Endodermal cell (in vitro differentiated cells): ENCODE results near the gene TPSB2. TPM values are rescaled to one million over a fixed set of nuclear protein-coding genes. Genes with fewer than 3 reads are reported as not detected.
"Not testable (repeated sequence)": the region's sequence is repeated elsewhere in the genome, so short reads cannot be mapped to it uniquely, and the experiment has no call there.

Experiments
- DNase-seq: peaks from one replicate; pipeline ENCODE4 v3.0.0-alpha.2; 2017
- H3K27ac ChIP-seq: 2 replicates; pipeline ENCODE4 v1.5.1; 2013; ENCODE audit warnings: mild to moderate bottlenecking, low read depth, low read length, moderate library complexity
- H3K27me3 ChIP-seq: 2 replicates; pipeline ENCODE4 v1.6.1; 2013; ENCODE audit warnings: mild to moderate bottlenecking, low read length, moderate library complexity; ENCODE audit not compliant: insufficient read depth, control insufficient read depth, poor library complexity, severe bottlenecking
- H3K36me3 ChIP-seq: 2 replicates; pipeline ENCODE4 v1.7.0; 2013; ENCODE audit warnings: mild to moderate bottlenecking, low read length, moderate library complexity; ENCODE audit not compliant: control insufficient read depth, insufficient read depth
- H3K4me1 ChIP-seq: one replicate; pipeline ENCODE4 v1.7.0; 2013; ENCODE audit warnings: low read length; ENCODE audit not compliant: control insufficient read depth, insufficient read depth
- H3K4me3 ChIP-seq: 2 replicates; pipeline ENCODE4 v1.5.1; 2013; ENCODE audit warnings: mild to moderate bottlenecking, low read length, moderate library complexity
- H3K9ac ChIP-seq: 2 replicates; pipeline ENCODE4 v1.6.1; 2013; ENCODE audit warnings: mild to moderate bottlenecking, low read length, moderate library complexity; ENCODE audit not compliant: poor library complexity, severe bottlenecking; ENCODE audit errors: extremely low read depth
- H3K9me3 ChIP-seq: 2 replicates; pipeline ENCODE4 v1.6.1; 2013; ENCODE audit warnings: mild to moderate bottlenecking, low read length, moderate library complexity; ENCODE audit not compliant: control insufficient read depth
- H3K27ac Mint-ChIP-seq: 2 replicates; pipeline ENCODE4 v1.8.0; 2020; ENCODE audit warnings: mixed read lengths
- H3K27me3 Mint-ChIP-seq: 2 replicates; pipeline ENCODE4 v1.8.0; 2021; ENCODE audit warnings: mild to moderate bottlenecking, mixed read lengths; ENCODE audit not compliant: insufficient read depth
- H3K36me3 Mint-ChIP-seq: 2 replicates; pipeline ENCODE4 v1.8.0; 2020; ENCODE audit warnings: low read depth, mixed read lengths
- H3K4me1 Mint-ChIP-seq: 2 replicates; pipeline ENCODE4 v1.8.0; 2020; ENCODE audit warnings: mixed read lengths
- H3K4me3 Mint-ChIP-seq: 2 replicates; pipeline ENCODE4 v1.8.0; 2020; ENCODE audit warnings: mild to moderate bottlenecking, moderate library complexity, mixed read lengths
- H3K9me3 Mint-ChIP-seq: 2 replicates; pipeline ENCODE4 v1.8.0; 2020; ENCODE audit warnings: mild to moderate bottlenecking, mixed read lengths
- WGBS, 2 experiments: methylation state at CpG; one replicate each; pipeline versions ENCODE4 v1.1.5 to v1.1.7; 2013; ENCODE audit warnings: missing lambda C conversion rate in 2 of 2, mixed read lengths in 1 of 2; ENCODE audit not compliant: insufficient coverage in 1 of 2, insufficient read length in 1 of 2; 5-methylcytosine and 5-hydroxymethylcytosine counted together
- total RNA-seq, 2 donors: library from RNA; stranded (reverse); fragmentation: NEBNext Ultra II Directional in 1 of 2; extraction: Animal tissue kit (Norgen Biotek cat#: 25700) in 1 of 2; gene quantifications; 2 replicates in 1 of 2; 3 replicates in 1 of 2; pipeline ENCODE4 v1.2.1, GENCODE V29; 2021
- TF ChIP-seq, protein P1 (sequence below): fragments of 200-600 bp; sonication (generic); conservative IDR thresholded peaks from 2 replicates; pipeline ENCODE4 v1.5.0; 2021; ENCODE audit warnings: antibody characterized with exemption, mild to moderate bottlenecking

The TPSB2 gene
- total RNA-seq, 2 donors from 2014 or later: not detected

GRCh38 chr16:1189455-1189854 lies 40.5 kb downstream of the TPSB2 start:
- no peak for DNase-seq
- Mint-ChIP-seq H3K36me3 (peaks cover 9% of the 10 kb centered on the region), H3K27ac (no peak overlapping the region), H3K27me3 (no peaks in the 10 kb centered on the region), H3K9me3 (no peaks in the 10 kb centered on the region), H3K4me3 (no peak overlapping the region), H3K4me1 (no peaks in the 10 kb centered on the region)
- no peak overlapping the region for H3K9ac ChIP-seq
- H3K4me1 ChIP-seq: no peaks in the 10 kb centered on the region
- peaks cover 5% of the 10 kb centered on the region for H3K36me3 ChIP-seq
- no peaks in the 10 kb centered on the region for H3K27me3 ChIP-seq
- H3K4me3 ChIP-seq: no peak overlapping the region
- WGBS, 2 experiments: 65 to 84% methylated on average over 2 to 5 of the region's 7 CpGs
- no peaks in the 10 kb centered on the region for H3K9me3 ChIP-seq
- H3K27ac ChIP-seq: no peak overlapping the region
- TF ChIP-seq, protein P1, sequence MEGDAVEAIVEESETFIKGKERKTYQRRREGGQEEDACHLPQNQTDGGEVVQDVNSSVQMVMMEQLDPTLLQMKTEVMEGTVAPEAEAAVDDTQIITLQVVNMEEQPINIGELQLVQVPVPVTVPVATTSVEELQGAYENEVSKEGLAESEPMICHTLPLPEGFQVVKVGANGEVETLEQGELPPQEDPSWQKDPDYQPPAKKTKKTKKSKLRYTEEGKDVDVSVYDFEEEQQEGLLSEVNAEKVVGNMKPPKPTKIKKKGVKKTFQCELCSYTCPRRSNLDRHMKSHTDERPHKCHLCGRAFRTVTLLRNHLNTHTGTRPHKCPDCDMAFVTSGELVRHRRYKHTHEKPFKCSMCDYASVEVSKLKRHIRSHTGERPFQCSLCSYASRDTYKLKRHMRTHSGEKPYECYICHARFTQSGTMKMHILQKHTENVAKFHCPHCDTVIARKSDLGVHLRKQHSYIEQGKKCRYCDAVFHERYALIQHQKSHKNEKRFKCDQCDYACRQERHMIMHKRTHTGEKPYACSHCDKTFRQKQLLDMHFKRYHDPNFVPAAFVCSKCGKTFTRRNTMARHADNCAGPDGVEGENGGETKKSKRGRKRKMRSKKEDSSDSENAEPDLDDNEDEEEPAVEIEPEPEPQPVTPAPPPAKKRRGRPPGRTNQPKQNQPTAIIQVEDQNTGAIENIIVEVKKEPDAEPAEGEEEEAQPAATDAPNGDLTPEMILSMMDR: no peak

- no peak overlapping the region for H3K4me3 ChIP-seq
- Mint-ChIP-seq H3K36me3 (peaks cover 9% of the 10 kb centered on the region), H3K4me3 (no peak overlapping the region), H3K27me3 (no peaks in the 10 kb centered on the region), H3K4me1 (no peaks in the 10 kb centered on the region), H3K9me3 (no peaks in the 10 kb centered on the region), H3K27ac (no peak overlapping the region)
- H3K27me3 ChIP-seq: no peaks in the 10 kb centered on the region
- TF ChIP-seq, protein P1: peak; percentile 11
- no peak overlapping the region for H3K27ac ChIP-seq
- peaks cover 5% of the 10 kb centered on the region for H3K36me3 ChIP-seq
- 69 to 75% methylated on average over 18 to 32 of the region's 32 CpGs for WGBS, 2 experiments
- H3K9me3 ChIP-seq: no peaks in the 10 kb centered on the region
- peak; percentile 90 for DNase-seq
- no peak overlapping the region for H3K9ac ChIP-seq
- H3K4me1 ChIP-seq: no peaks in the 10 kb centered on the region
These were observed 41.4 kb downstream of the TPSB2 start for GRCh38 chr16:1188432-1189189.

GRCh38 chr16:1185460-1186207 lies 44.4 kb downstream of the TPSB2 start:
- not testable (repeated sequence) for H3K36me3 ChIP-seq, DNase-seq, H3K27ac Mint-ChIP-seq, H3K9me3 Mint-ChIP-seq, H3K4me3 Mint-ChIP-seq, H3K9me3 ChIP-seq, H3K27me3 Mint-ChIP-seq, H3K9ac ChIP-seq, H3K27ac ChIP-seq, H3K27me3 ChIP-seq, H3K4me3 ChIP-seq, H3K4me1 ChIP-seq, H3K36me3 Mint-ChIP-seq, H3K4me1 Mint-ChIP-seq
- 90 to 100% methylated on average over 4 to 43 of the region's 86 CpGs for WGBS, 2 experiments
